Muscle layer of colon (tissue), 2 donors: ENCODE measurements around the gene METRNL.

Experiments
- H3K27ac ChIP-seq: one replicate; pipeline ENCODE4 v1.7.0; 2013; ENCODE audit warnings: low read depth, mild to moderate bottlenecking, low read length, moderate library complexity
- H3K27me3 ChIP-seq, 2 donors: one replicate each; pipeline ENCODE4 v1.7.0; 2013; ENCODE audit warnings: low read length in 2 of 2, mild to moderate bottlenecking in 2 of 2; ENCODE audit not compliant: insufficient read depth in 2 of 2, control insufficient read depth in 1 of 2
- H3K36me3 ChIP-seq: one replicate; pipeline ENCODE4 v1.7.0; 2013; ENCODE audit warnings: mild to moderate bottlenecking, low read length; ENCODE audit not compliant: insufficient read depth
- H3K4me1 ChIP-seq: one replicate; pipeline ENCODE4 v1.7.0; 2013; ENCODE audit warnings: mild to moderate bottlenecking, low read length; ENCODE audit not compliant: insufficient read depth
- H3K4me3 ChIP-seq, 2 donors: one replicate each; pipeline ENCODE4 v1.7.0; 2013; ENCODE audit warnings: low read length in 2 of 2, low read depth in 1 of 2, mild to moderate bottlenecking in 1 of 2, moderate library complexity in 1 of 2
- H3K9ac ChIP-seq: one replicate; pipeline ENCODE4 v1.7.0; 2013; ENCODE audit warnings: low read length
- H3K9me3 ChIP-seq: one replicate; pipeline ENCODE4 v1.7.0; 2013; ENCODE audit warnings: mild to moderate bottlenecking, low read length
- donor health status: abdominal sarcoma.
- donor health status: Adenocarcinoma of cecum.

The METRNL gene

DNA sequence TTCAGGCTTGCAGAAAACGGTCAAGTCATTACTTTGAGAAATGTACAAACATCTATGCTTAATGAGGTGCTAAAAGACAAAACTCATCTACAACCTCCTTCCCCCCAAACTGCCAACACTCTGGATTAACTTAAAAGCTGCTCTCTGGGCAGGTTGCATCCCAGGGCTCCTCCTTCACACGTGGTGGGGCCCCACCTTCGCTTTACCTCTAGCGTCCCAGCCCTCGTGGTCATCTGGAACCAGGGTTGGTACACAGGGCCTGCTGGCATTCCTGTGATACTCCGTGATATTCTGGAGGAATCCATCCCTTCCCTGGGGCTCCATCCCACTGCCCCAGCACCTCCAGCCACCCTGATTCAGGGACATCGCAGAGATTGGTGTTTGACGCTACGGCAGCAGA, 4.8 kb downstream of the METRNL start:
- Histone ChIP-seq H3K27me3 (no peaks in the 10 kb centered on the region), H3K9ac (no peak overlapping the region), H3K9me3 (no peaks in the 10 kb centered on the region), H3K4me3 (no peak overlapping the region), H3K4me1 (peaks cover 39% of the 10 kb centered on the region), H3K36me3 (no peaks in the 10 kb centered on the region), H3K27ac (no peak overlapping the region)

DNA sequence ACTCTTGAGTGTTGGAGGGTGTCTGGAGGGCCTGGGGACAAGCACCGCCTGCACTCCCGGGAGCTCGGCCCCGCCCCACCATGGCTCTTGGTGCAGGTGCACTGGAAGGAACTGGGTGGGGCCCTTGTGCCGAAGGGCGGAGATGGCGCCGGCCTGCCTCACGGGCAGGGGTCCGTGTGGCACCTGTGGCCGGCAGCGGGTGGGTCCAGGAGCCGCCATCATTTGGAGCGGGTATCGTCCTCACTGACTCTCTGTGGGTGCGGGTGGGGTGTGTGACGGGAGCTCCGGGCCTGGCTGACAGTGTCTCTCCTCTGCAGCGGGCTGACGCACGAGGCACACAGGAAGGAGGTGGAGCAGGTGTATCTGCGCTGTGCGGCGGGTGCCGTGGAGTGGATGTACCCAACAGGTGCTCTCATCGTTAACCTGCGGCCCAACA, 5.2 kb downstream of the METRNL start:
- Histone ChIP-seq H3K27me3 (no peaks in the 10 kb centered on the region), H3K4me3 (no peak overlapping the region), H3K9me3 (no peaks in the 10 kb centered on the region), H3K9ac (no peak overlapping the region), H3K27ac (no peak overlapping the region), H3K36me3 (no peaks in the 10 kb centered on the region), H3K4me1 (peaks cover 39% of the 10 kb centered on the region)

DNA sequence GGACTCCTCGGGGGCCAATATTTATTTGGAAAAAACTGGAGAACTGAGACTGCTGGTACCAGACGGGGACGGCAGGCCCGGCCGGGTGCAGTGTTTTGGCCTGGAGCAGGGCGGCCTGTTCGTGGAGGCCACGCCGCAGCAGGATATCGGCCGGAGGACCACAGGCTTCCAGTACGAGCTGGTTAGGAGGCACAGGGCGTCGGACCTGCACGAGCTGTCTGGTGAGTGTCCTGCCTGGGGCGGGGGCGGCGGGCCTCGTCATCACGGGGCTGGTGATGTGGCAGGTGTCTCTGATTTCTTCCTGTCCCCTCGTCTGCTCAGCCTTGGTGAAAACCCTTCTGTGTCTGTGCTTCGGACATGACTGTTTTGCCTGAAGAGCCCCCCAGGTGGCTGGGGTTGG, 5.7 kb downstream of the METRNL start:
- no peak overlapping the region for H3K9ac ChIP-seq
- no peaks in the 10 kb centered on the region for H3K27me3 ChIP-seq
- no peaks in the 10 kb centered on the region for H3K36me3 ChIP-seq
- H3K4me3 ChIP-seq, result no peak overlapping the region
- H3K4me1 ChIP-seq, result peaks cover 39% of the 10 kb centered on the region
- no peak overlapping the region for H3K27ac ChIP-seq
- no peaks in the 10 kb centered on the region for H3K9me3 ChIP-seq

DNA sequence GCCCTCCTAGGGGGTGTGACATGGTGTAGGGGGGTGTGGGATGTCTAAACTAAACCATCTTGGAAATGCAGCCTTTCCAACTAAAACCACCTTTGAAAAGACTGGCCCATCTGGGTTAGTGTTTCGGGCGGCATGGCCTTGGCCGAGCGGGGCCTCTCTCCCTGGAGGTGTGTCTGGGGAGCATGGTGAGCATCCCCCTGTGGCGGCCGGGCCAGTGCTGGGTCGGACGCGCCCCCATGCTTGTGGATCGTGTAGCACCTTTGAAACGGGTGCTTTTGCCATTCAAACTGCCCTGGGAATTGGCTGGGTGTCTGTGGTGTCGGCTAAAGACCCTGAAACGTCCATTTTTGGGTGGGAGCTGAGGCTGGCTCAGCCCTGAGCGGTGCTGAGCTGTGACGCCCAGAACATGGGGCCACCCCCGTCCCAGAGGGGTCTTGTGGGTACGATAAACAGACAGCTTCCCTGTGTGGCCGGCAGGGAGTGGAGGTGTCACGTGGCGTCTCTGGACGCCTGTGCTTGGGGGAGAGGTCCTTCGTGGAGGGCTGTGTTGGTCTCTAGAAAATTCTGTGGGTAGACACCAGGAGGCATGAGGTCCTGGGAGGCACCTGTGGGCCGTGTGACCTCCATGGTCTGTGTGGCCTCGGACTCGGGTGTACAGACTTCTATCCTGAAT, 6.3 kb downstream of the METRNL start:
- Histone ChIP-seq H3K9me3 (no peaks in the 10 kb centered on the region), H3K9ac (no peak overlapping the region), H3K36me3 (no peaks in the 10 kb centered on the region), H3K4me1 (peaks cover 39% of the 10 kb centered on the region), H3K27me3 (no peaks in the 10 kb centered on the region), H3K27ac (no peak overlapping the region), H3K4me3 (no peak overlapping the region)

DNA sequence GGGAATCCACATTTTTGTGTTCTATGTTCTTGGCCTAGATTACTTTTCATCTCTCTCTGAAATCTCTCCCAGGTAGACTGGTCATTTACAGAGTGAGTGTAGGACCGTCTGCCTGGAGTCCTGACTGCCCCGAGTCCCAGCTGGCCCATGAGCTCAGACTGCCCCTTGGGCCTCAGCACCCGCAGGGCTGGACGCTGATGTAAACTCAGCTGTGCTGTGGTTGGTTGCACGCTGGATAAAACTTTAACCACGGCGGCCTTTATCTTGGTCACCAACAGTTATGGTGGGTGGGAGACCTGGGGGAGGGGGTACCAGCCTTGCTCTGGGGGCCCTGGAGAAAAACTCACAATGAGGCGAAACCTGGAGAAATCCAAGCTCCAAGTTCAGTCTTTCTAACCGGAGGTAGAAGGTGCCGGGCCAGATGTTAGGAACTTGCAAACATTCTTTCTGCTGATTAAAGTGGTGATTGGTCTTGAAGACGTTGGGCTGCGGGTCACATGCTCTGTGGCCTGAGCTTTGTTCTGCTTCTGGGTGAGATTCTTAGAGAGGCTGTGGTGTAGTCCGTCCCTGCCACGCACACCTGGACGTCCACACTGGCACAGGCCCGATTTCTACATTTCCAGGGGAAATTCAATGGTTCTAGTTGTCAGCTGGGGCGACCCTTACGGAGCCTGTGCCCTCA, 6.9 kb downstream of the METRNL start:
- Histone ChIP-seq H3K27ac (no peak overlapping the region), H3K9me3 (no peaks in the 10 kb centered on the region), H3K4me1 (peaks cover 39% of the 10 kb centered on the region), H3K4me3 (no peak overlapping the region), H3K36me3 (no peaks in the 10 kb centered on the region), H3K9ac (no peak overlapping the region), H3K27me3 (no peaks in the 10 kb centered on the region)

DNA sequence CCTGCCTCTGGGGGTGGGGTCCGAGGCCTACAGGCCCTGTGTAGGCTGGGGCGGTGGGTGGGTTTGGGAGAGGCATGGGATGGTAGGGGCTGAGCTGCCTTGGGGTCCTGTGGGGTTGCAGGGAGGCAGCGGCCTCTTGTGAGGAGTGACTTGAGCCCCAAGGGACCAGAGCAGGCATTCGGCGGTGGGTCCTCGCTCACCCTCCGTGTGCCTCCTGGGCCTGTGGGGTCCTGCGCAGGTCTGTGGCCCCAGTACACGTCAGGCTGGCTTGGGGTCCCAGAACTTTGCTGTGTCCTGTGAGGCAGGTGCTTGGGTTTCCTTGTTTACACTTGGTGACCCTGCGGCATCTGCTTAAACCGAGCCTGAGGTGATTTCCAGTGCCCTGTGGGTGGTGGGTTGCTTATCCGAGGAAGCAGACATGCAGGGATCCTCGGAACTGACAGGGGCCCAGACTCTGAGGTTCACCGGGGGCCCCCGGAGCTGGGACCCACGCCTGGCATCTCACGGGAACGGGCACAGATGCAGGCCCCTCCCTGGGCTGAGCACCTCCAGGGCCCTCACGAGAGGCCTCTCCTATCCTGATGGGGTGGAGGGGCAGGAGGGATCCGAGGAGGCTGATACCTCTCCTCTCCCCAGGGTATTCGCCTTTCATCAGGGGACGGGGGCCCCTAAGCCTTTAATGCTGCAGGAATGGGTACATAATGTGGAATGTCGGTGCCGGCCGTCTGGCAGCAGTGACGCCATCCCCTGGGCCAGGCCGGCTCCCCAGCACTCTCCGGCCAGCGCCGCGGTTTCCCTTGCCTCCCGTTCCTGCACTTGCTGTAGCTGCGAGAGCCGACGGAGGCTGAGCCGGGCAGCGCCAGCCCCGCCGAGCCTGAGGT, 7.7 kb downstream of the METRNL start:
- H3K27ac ChIP-seq, result no peak overlapping the region
- H3K4me1 ChIP-seq, result peaks cover 32% of the 10 kb centered on the region
- H3K4me3 ChIP-seq, result no peak overlapping the region
- no peaks in the 10 kb centered on the region for H3K36me3 ChIP-seq
- no peak overlapping the region for H3K9ac ChIP-seq
- no peaks in the 10 kb centered on the region for H3K27me3 ChIP-seq
- H3K9me3 ChIP-seq, result no peaks in the 10 kb centered on the region

DNA sequence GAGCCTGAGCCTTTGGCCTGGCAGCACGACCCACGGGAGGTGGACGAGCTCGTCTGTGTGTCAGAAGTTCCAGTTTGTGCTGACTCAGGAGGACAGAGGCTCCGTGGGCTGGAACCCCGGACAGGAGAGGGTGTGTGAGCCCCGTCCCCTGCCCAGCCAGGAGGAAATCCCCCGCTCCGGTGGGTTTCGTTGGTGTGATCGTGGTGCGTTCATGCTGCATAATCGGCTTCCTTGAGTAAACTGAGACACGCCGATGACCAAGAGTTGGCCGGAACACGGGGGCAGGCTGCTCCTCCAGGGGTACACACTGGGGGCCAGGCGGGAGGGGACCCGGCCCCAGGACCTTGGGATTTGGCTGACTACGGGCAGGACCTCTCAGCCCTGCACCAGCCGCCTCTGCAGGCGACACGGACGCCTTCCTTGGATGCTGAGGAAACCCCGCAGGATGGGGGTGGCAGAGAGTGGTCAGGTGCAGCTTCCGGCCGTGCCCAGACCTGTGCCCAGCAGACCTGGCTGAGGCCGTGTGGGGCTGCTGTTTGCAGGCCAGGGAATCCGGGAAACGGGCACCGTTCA, 8.5 kb downstream of the METRNL start:
- Histone ChIP-seq H3K27me3 (no peaks in the 10 kb centered on the region), H3K9ac (no peak overlapping the region), H3K27ac (no peak overlapping the region), H3K36me3 (no peaks in the 10 kb centered on the region), H3K9me3 (no peaks in the 10 kb centered on the region), H3K4me3 (no peak overlapping the region), H3K4me1 (peaks cover 25% of the 10 kb centered on the region)

DNA sequence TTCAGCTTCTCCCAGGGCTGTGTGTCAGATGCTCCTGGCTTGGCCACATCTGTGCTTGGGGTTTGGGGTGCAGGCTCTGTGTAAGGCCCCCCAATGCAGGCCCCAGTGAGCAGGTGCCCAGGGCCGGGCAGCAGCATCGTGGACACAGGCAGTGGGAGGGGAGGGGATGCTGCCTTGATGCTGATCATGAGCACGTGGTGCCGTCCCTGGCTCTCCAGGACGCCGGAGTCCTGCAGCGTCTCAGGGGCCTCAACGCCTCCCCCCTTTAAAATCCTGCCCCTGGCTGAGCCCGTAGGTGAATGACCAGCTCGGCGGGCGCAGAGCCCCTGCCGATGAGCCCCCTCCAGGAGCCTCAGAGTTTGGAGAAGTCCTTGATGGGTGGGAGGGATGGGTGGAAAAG, 9.0 kb downstream of the METRNL start:
- Histone ChIP-seq H3K9me3 (no peaks in the 10 kb centered on the region), H3K4me3 (no peak overlapping the region), H3K36me3 (peaks cover 6% of the 10 kb centered on the region), H3K9ac (no peak overlapping the region), H3K4me1 (peaks cover 19% of the 10 kb centered on the region), H3K27me3 (no peaks in the 10 kb centered on the region), H3K27ac (no peak overlapping the region)

DNA sequence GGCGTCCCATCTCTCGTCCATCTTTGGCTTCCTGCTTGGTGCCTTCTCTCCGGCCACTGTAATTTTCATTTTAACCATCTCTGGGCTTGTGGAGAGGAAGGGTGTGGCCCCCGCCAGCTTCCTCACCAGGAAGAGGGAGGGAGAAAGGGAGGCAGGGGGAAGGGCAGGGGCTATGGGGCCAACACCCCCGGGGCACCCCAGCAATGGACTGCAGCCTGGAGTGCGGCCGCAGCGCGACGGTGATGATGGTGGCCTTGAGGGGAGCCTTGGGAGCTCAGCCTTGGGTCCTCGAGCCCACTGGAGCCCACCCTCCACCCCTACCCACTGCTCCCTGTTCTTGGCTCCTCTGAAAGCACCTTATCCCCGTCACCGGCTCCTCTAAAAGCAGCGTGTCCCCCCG, 9.5 kb downstream of the METRNL start:
- H3K9me3 ChIP-seq, result no peaks in the 10 kb centered on the region
- H3K9ac ChIP-seq, result no peak overlapping the region
- no peaks in the 10 kb centered on the region for H3K27me3 ChIP-seq
- H3K4me1 ChIP-seq, result peaks cover 14% of the 10 kb centered on the region
- H3K36me3 ChIP-seq, result peaks cover 10% of the 10 kb centered on the region
- H3K27ac ChIP-seq, result no peak overlapping the region
- no peak overlapping the region for H3K4me3 ChIP-seq

DNA sequence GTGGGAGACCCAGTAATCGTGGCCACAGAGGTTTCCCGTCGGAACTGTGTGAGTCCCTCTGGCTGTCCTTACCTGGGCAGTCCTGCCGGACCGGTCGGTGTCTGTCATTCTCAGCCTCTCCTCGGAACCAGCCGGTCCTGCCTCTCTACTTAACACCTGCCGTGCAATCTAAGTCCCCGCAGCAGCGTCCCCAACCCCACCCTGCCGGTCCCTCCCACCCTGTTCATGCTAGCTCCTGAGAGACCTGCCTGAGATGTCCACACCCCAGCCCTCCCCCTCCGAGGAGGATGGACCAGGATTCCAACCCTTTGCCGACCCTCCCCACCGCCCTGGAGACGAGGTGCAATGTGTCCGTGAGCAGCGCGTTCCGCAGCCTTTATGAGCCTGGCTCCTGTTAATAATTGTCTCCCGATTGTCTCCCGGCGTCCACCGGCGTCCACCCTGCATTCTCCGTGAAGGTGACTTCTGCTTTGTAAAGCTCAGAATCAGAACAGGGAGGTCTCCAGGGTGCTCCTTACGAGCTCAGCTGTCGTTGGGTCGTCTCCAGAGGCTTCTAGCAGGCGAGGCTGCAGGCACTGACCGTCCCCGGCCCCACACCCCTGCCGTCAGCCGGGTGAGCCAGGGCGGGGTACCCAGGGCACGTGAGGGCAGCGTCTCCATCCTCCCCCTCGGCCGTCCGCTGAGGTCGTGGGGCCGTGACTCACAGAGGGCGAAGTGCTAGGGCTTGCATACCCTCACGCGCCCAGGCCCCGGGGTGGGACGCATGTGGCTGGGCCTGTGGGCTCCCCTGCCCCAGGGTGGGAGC, 10.1 kb downstream of the METRNL start:
- no peak overlapping the region for H3K27ac ChIP-seq
- no peaks in the 10 kb centered on the region for H3K9me3 ChIP-seq
- no peak overlapping the region for H3K4me3 ChIP-seq
- peaks cover 14% of the 10 kb centered on the region for H3K36me3 ChIP-seq
- H3K4me1 ChIP-seq, result peaks cover 9% of the 10 kb centered on the region
- H3K27me3 ChIP-seq, result no peaks in the 10 kb centered on the region
- no peak overlapping the region for H3K9ac ChIP-seq
